H9 (cell line): ENCODE data around the gene TSR1. TPM values are rescaled to one million over a fixed set of nuclear protein-coding genes. Genes with fewer than 3 reads are reported as not detected.

Experiments used
- DNase-seq: peaks from one replicate; pipeline ENCODE4 v3.0.0-alpha.2; 2017
- H2AFZ ChIP-seq: one replicate; pipeline ENCODE4 v1.6.1; 2013; ENCODE audit warnings: mild to moderate bottlenecking, low read length, control low read depth, moderate library complexity
- H2AK5ac ChIP-seq: 2 replicates; pipeline ENCODE4 v1.6.1; 2013; ENCODE audit warnings: low read length, control low read depth, mixed read lengths; ENCODE audit not compliant: insufficient read length
- H2BK120ac ChIP-seq: one replicate; pipeline ENCODE4 v1.6.1; 2013; ENCODE audit warnings: low read depth, mild to moderate bottlenecking, low read length, control low read depth, inconsistent platforms; ENCODE audit not compliant: poor library complexity, severe bottlenecking
- H2BK12ac ChIP-seq: 2 replicates; pipeline ENCODE4 v1.6.1; 2013; ENCODE audit warnings: low read length, control low read depth, mixed read lengths, low read depth; ENCODE audit not compliant: insufficient read length
- H2BK15ac ChIP-seq: 2 replicates; pipeline ENCODE4 v1.6.1; 2013; ENCODE audit warnings: low read depth, low read length, control low read depth
- H2BK20ac ChIP-seq: one replicate; pipeline ENCODE4 v1.6.1; 2013; ENCODE audit warnings: low read depth, mild to moderate bottlenecking, low read length, control low read depth, inconsistent platforms; ENCODE audit not compliant: poor library complexity, severe bottlenecking
- H2BK5ac ChIP-seq: 2 replicates; pipeline ENCODE4 v1.6.1; 2013; ENCODE audit warnings: low read length, control low read depth, mixed read lengths; ENCODE audit not compliant: insufficient read length
- H3K14ac ChIP-seq: 2 replicates; pipeline ENCODE4 v1.6.1; 2013; ENCODE audit warnings: low read length, control low read depth; ENCODE audit not compliant: insufficient read depth
- H3K18ac ChIP-seq: 2 replicates; pipeline ENCODE4 v1.6.1; 2013; ENCODE audit warnings: low read depth, mild to moderate bottlenecking, mixed read lengths, low read length, control low read depth; ENCODE audit not compliant: insufficient read length
- H3K23ac ChIP-seq: 2 replicates; pipeline ENCODE4 v1.6.1; 2013; ENCODE audit warnings: low read length, control low read depth, mixed read lengths, low read depth; ENCODE audit not compliant: insufficient read length
- H3K23me2 ChIP-seq: 2 replicates; pipeline ENCODE4 v1.6.1; 2013; ENCODE audit warnings: low read depth, mild to moderate bottlenecking, mixed read lengths, low read length, control low read depth; ENCODE audit not compliant: insufficient read length, poor library complexity, severe bottlenecking
- H3K27ac ChIP-seq: 2 replicates; pipeline ENCODE4 v1.5.1; 2013; ENCODE audit warnings: low read length, control low read depth, mixed read lengths, low read depth; ENCODE audit not compliant: insufficient read length
- H3K27me3 ChIP-seq: 2 replicates; pipeline ENCODE4 v1.6.1; 2013; ENCODE audit warnings: low read length, control low read depth, inconsistent platforms; ENCODE audit not compliant: insufficient read depth
- H3K4ac ChIP-seq: 2 replicates; pipeline ENCODE4 v1.6.1; 2013; ENCODE audit warnings: low read depth, mild to moderate bottlenecking, control low read depth, inconsistent platforms, low read length, moderate library complexity
- H3K4me1 ChIP-seq: 2 replicates; pipeline ENCODE4 v1.6.1; 2013; ENCODE audit warnings: low read length, control low read depth, inconsistent platforms; ENCODE audit not compliant: insufficient read depth
- H3K4me2 ChIP-seq: 2 replicates; pipeline ENCODE4 v1.6.1; 2013; ENCODE audit warnings: low read length, control low read depth, mixed read lengths; ENCODE audit not compliant: insufficient read length, insufficient read depth
- H3K56ac ChIP-seq: 2 replicates; pipeline ENCODE4 v1.6.1; 2013; ENCODE audit warnings: low read depth, mild to moderate bottlenecking, mixed read lengths, low read length, control low read depth; ENCODE audit not compliant: insufficient read length
- H3K79me1 ChIP-seq: 2 replicates; pipeline ENCODE4 v1.6.1; 2013; ENCODE audit warnings: low read depth, mild to moderate bottlenecking, moderate library complexity, low read length, control low read depth, inconsistent platforms; ENCODE audit not compliant: insufficient read depth, poor library complexity, severe bottlenecking
- H3K79me2 ChIP-seq: 2 replicates; pipeline ENCODE4 v1.6.1; 2013; ENCODE audit warnings: low read length, control low read depth, inconsistent platforms; ENCODE audit not compliant: insufficient read depth
- H3K9ac ChIP-seq: 2 replicates; pipeline ENCODE4 v1.6.1; 2013; ENCODE audit warnings: low read length, control low read depth, mixed read lengths; ENCODE audit not compliant: insufficient read length; ENCODE audit errors: extremely low read depth
- H3K9me3 ChIP-seq: one replicate; pipeline ENCODE4 v1.6.1; 2013; ENCODE audit warnings: low read depth, low read length, inconsistent platforms; ENCODE audit not compliant: control insufficient read depth
- H3T11ph ChIP-seq: one replicate; pipeline ENCODE4 v1.6.1; 2013; ENCODE audit warnings: mild to moderate bottlenecking, low read length, control low read depth, inconsistent platforms
- H4K20me1 ChIP-seq: one replicate; pipeline ENCODE4 v1.6.1; 2013; ENCODE audit not compliant: control insufficient read depth, insufficient read length, insufficient read depth
- H4K5ac ChIP-seq: 2 replicates; pipeline ENCODE4 v1.6.1; 2013; ENCODE audit warnings: low read depth, mild to moderate bottlenecking, mixed read lengths, low read length, control low read depth; ENCODE audit not compliant: insufficient read length
- H4K8ac ChIP-seq: replicated peaks from 2 replicates; pipeline ENCODE4 v1.6.1; 2013; ENCODE audit warnings: low read length, control low read depth, mixed read lengths, low read depth; ENCODE audit not compliant: insufficient read length
- H4K91ac ChIP-seq: 2 replicates; pipeline ENCODE4 v1.6.1; 2013; ENCODE audit warnings: low read depth, mild to moderate bottlenecking, moderate library complexity, mixed read lengths, low read length, control low read depth; ENCODE audit not compliant: insufficient read length
- H3K27ac Mint-ChIP-seq, 3 experiments: 2 replicates in 2 of 3; 3 replicates in 1 of 3; pipeline ENCODE4 v1.8.0; 2020 to 2021; ENCODE audit warnings: mixed read lengths in 3 of 3, mild to moderate bottlenecking in 1 of 3, moderate library complexity in 1 of 3
- H3K27me3 Mint-ChIP-seq: 2 replicates; pipeline ENCODE4 v1.8.0; 2021; ENCODE audit warnings: low read depth, mild to moderate bottlenecking, moderate library complexity, mixed read lengths
- H3K36me3 Mint-ChIP-seq, 3 experiments: 2 replicates in 2 of 3; 3 replicates in 1 of 3; pipeline ENCODE4 v1.8.0; 2020 to 2021; ENCODE audit warnings: low read depth in 3 of 3, mixed read lengths in 3 of 3; ENCODE audit not compliant: insufficient read depth in 1 of 3
- H3K4me1 Mint-ChIP-seq, 2 experiments: 2 replicates each; pipeline ENCODE4 v1.8.0; 2020; ENCODE audit warnings: mixed read lengths in 2 of 2
- H3K4me3 Mint-ChIP-seq, 2 experiments: 2 replicates in 1 of 2; 3 replicates in 1 of 2; pipeline ENCODE4 v1.8.0; 2020 to 2021; ENCODE audit warnings: mild to moderate bottlenecking in 2 of 2, mixed read lengths in 2 of 2, moderate library complexity in 1 of 2
- H3K9me3 Mint-ChIP-seq, 2 experiments: 2 replicates in 1 of 2; 3 replicates in 1 of 2; pipeline ENCODE4 v1.8.0; 2020; ENCODE audit warnings: mild to moderate bottlenecking in 2 of 2, mixed read lengths in 2 of 2, moderate library complexity in 1 of 2
- CTCF ChIP-seq: fragments of 200-600 bp; sonication (generic); conservative IDR thresholded peaks from 3 replicates; pipeline ENCODE4 v1.8.0; 2021; ENCODE audit warnings: antibody characterized with exemption, mild to moderate bottlenecking
- WGBS: extraction: QIAGEN DNeasy Blood & Tissue Kit; methylation state at CpG from one replicate; pipeline ENCODE4 v1.1.7; 2013; ENCODE audit warnings: missing lambda C conversion rate, low lambda C conversion rate, mixed read lengths; ENCODE audit not compliant: insufficient read length; ENCODE audit errors: extremely low coverage; 5-methylcytosine and 5-hydroxymethylcytosine counted together
- total RNA-seq: library from RNA; stranded (reverse); gene quantifications from 2 replicates; pipeline ENCODE4 v1.2.1, GENCODE V29; 2021

Gene TSR1
- total RNA-seq, 1 experiment from 2014 or later = 81.1 TPM

- H2AFZ ChIP-seq = no peak overlapping the region
- H3T11ph ChIP-seq = no peak overlapping the region
- H3K79me1 ChIP-seq = no peaks in the 10 kb centered on the region
- H3K27me3 ChIP-seq = no peaks in the 10 kb centered on the region
- no peak overlapping the region for H3K4me3 Mint-ChIP-seq
- H2BK20ac ChIP-seq = no peak overlapping the region
- no peak for TF ChIP-seq CTCF
- H3K14ac ChIP-seq = no peak overlapping the region
- H4K91ac ChIP-seq = no peak overlapping the region
- no peak overlapping the region for H3K27ac ChIP-seq
- no peak overlapping the region for H2BK15ac ChIP-seq
- no peaks in the 10 kb centered on the region for H3K9me3 Mint-ChIP-seq
- no peak overlapping the region for H2AK5ac ChIP-seq
- H3K9ac ChIP-seq = no peak overlapping the region
- H3K4me1 Mint-ChIP-seq = peaks cover 15 to 21% of the 10 kb centered on the region in 2 experiments
- H4K8ac ChIP-seq = no peak overlapping the region
- no peak overlapping the region for H2BK12ac ChIP-seq
- no peak overlapping the region for H2BK120ac ChIP-seq
- no peak overlapping the region for H3K4ac ChIP-seq
- no peak overlapping the region for H3K56ac ChIP-seq
- peaks cover 2 to 24% (median 23%) of the 10 kb centered on the region in 3 experiments; a peak in 6 of 7 replicates for H3K36me3 Mint-ChIP-seq
- H4K5ac ChIP-seq = no peak overlapping the region
- no peaks in the 10 kb centered on the region for H3K9me3 ChIP-seq
- no peak overlapping the region for H3K23ac ChIP-seq
- no peak overlapping the region for H3K18ac ChIP-seq
- H2BK5ac ChIP-seq = no peak overlapping the region
- H3K79me2 ChIP-seq = no peaks in the 10 kb centered on the region
- no peak for DNase-seq
- no CpG with 5 or more reads among the region's 11 CpGs for WGBS
- H3K27me3 Mint-ChIP-seq = no peaks in the 10 kb centered on the region
- H3K27ac Mint-ChIP-seq = peak overlapping the region in 1 of 3 experiments; percentile 25; a peak in 1 of 7 replicates
- H3K4me2 ChIP-seq = no peak overlapping the region
- H3K4me1 ChIP-seq = no peaks in the 10 kb centered on the region; the same call in 1 of the 2 replicates
- H4K20me1 ChIP-seq = no peaks in the 10 kb centered on the region
- no peaks in the 10 kb centered on the region for H3K23me2 ChIP-seq
Measured at GRCh38 chr17:2383628-2384167, 47.4 kb upstream of the TSR1 start.
